K562 (cell line): ENCODE results near the gene MRPL44. TPM values are rescaled to one million over a fixed set of nuclear protein-coding genes. Genes with fewer than 3 reads are reported as not detected.

Experiments used
- ATAC-seq: fragments of 200-7000 bp; cut with Tn5 transposase; 3 replicates; pipeline ENCODE4 v1.9.1; 2020; ENCODE audit warnings: moderate library complexity
- BruUV-seq: library from RNA; stranded (reverse); fragments of 400-500 nt; replicated peaks from 2 replicates; lab custom pipeline; 2021; lab: Mats Ljungman, UMichigan
- CTCF ChIA-PET: fragments of 300-600 bp; formaldehyde crosslinking; extraction: SDS; loops from one replicate; lab custom pipeline; 2021; ENCODE audit warnings: low intra/inter-chr PET ratio; lab: Yijun Ruan, JAX
- POLR2A ChIA-PET: fragments of 300-600, 350-650 bp; sonication (Branson Sonifier 250); formaldehyde crosslinking; extraction: SDS; loops from one replicate; lab custom pipeline; 2021; ENCODE audit warnings: antibody characterized with exemption, inconsistent platforms; lab: Yijun Ruan, JAX
- DNase-seq, 4 experiments: peaks; one replicate each; pipeline versions ENCODE4 v3.0.0 to v3.0.0-alpha.2; 2011 to 2018; ENCODE audit warnings: low spot score in 3 of 4, mixed read lengths in 3 of 4; ENCODE audit errors: extremely low read depth in 1 of 4
- FAIRE-seq: peaks from 2 replicates; lab custom pipeline; 2011; peaks lifted over from hg19 to GRCh38; lab: Jason Lieb, UNC
- H2AFZ ChIP-seq: 2 replicates; pipeline ENCODE4 v1.6.0; 2011; ENCODE audit warnings: low read depth, low read length, control low read depth, inconsistent platforms
- H3K27ac ChIP-seq: fragments of 200-600 bp; 3 replicates; pipeline ENCODE4 v1.8.0; 2011; ENCODE audit warnings: low read depth, mild to moderate bottlenecking, control low read depth, inconsistent platforms, low read length, moderate library complexity, mixed read lengths; ENCODE audit errors: extremely low read depth
- H3K27me3 ChIP-seq, 2 experiments: fragments of 300-600 bp in 1 of 2; 2 replicates in 1 of 2; 3 replicates in 1 of 2; pipeline versions ENCODE4 v1.6.0 to v1.8.0; 2011; ENCODE audit warnings: inconsistent platforms in 2 of 2, low read length in 2 of 2, mild to moderate bottlenecking in 1 of 2, mixed read lengths in 1 of 2, moderate library complexity in 1 of 2; ENCODE audit not compliant: control insufficient read depth in 2 of 2, insufficient read depth in 2 of 2
- H3K36me3 ChIP-seq: fragments of 300-600 bp; 3 replicates; pipeline ENCODE4 v1.8.0; 2011; ENCODE audit warnings: mild to moderate bottlenecking, low read length, inconsistent platforms; ENCODE audit not compliant: control insufficient read depth, insufficient read depth
- H3K4me1 ChIP-seq, 2 experiments: fragments of 200-600 bp in 1 of 2; replicated peaks in 1 of 2; 2 replicates in 1 of 2; 3 replicates in 1 of 2; pipeline versions ENCODE4 v1.5.1 to v1.8.0; 2011; ENCODE audit warnings: inconsistent platforms in 2 of 2, low read length in 2 of 2, mild to moderate bottlenecking in 1 of 2, mixed read lengths in 1 of 2, moderate library complexity in 1 of 2; ENCODE audit not compliant: control insufficient read depth in 2 of 2, insufficient read depth in 2 of 2
- H3K4me2 ChIP-seq: 2 replicates; pipeline ENCODE4 v1.6.1; 2011; ENCODE audit warnings: low read length, control low read depth, inconsistent platforms, mixed read lengths; ENCODE audit not compliant: insufficient read depth
- H3K4me3 ChIP-seq: fragments of 200-600 bp; sonication (generic), shearing (Covaris generic); 2 replicates; pipeline ENCODE4 v1.5.1; 2016; ENCODE audit warnings: control low read depth, inconsistent platforms
- H3K79me2 ChIP-seq: fragments of 200-600 bp; 3 replicates; pipeline ENCODE4 v1.8.0; 2011; ENCODE audit warnings: low read length, inconsistent platforms; ENCODE audit not compliant: control insufficient read depth, insufficient read depth
- H3K9ac ChIP-seq, 2 experiments: 2 replicates each; pipeline versions ENCODE4 v1.6.0 to v1.6.1; 2011; ENCODE audit warnings: low read depth in 2 of 2, low read length in 2 of 2, control low read depth in 1 of 2, inconsistent platforms in 1 of 2, mild to moderate bottlenecking in 1 of 2, mixed read lengths in 1 of 2; ENCODE audit not compliant: insufficient read depth in 1 of 2
- H3K9me1 ChIP-seq: one replicate; pipeline ENCODE4 v1.6.0; 2011; ENCODE audit warnings: inconsistent platforms, mild to moderate bottlenecking, low read length, moderate library complexity; ENCODE audit not compliant: control insufficient read depth, insufficient read depth
- H3K9me3 ChIP-seq: replicated peaks from 2 replicates; pipeline ENCODE4 v1.5.1; 2011; ENCODE audit warnings: low read depth, low read length, inconsistent platforms; ENCODE audit not compliant: control insufficient read depth, insufficient read depth
- H4K20me1 ChIP-seq: replicated peaks from 2 replicates; pipeline ENCODE4 v1.6.1; 2011; ENCODE audit warnings: low read length, inconsistent platforms, mixed read lengths; ENCODE audit not compliant: control insufficient read depth, insufficient read depth
- COPS2 ChIP-seq: fragments of 450-650 bp; conservative IDR thresholded peaks from 2 replicates; pipeline ENCODE4 v1.6.1; 2016; ENCODE audit warnings: mild to moderate bottlenecking, moderate library complexity
- MAFG ChIP-seq: fragments of 450-650 bp; conservative IDR thresholded peaks from 2 replicates; pipeline ENCODE4 v1.6.1; 2016; ENCODE audit warnings: missing genetic modification characterization, missing compliant biosample characterization
- MBD2 ChIP-seq: sonication (generic); IDR thresholded peaks from 2 replicates; pipeline ENCODE4 v1.6.1; 2016; ENCODE audit warnings: low read depth, borderline replicate concordance
- NFE2 ChIP-seq: IDR thresholded peaks from 2 replicates; pipeline ENCODE4 v1.6.1; 2014; ENCODE audit warnings: antibody characterized with exemption, low read depth
- PCBP2 ChIP-seq: fragments of 200-400 bp; formaldehyde crosslinking; IDR thresholded peaks from 2 replicates; pipeline ENCODE4 v1.6.1; 2018; ENCODE audit warnings: low read length, low read depth, mild to moderate bottlenecking, moderate library complexity; ENCODE audit not compliant: poor library complexity, severe bottlenecking
- PHB2 ChIP-seq: fragments of 450-650 bp; IDR thresholded peaks from 2 replicates; pipeline ENCODE4 v1.6.1; 2017; ENCODE audit warnings: low read depth
- RBM15 ChIP-seq: fragments of 200-400 bp; formaldehyde crosslinking; IDR thresholded peaks from 2 replicates; pipeline ENCODE4 v1.6.1; 2018; ENCODE audit warnings: mild to moderate bottlenecking, low read length, moderate library complexity; ENCODE audit not compliant: insufficient read depth
- SRSF3 ChIP-seq: fragments of 200-400 bp; formaldehyde crosslinking; IDR thresholded peaks from 2 replicates; pipeline ENCODE4 v1.6.1; 2016; ENCODE audit warnings: mild to moderate bottlenecking, low read length, moderate library complexity; ENCODE audit not compliant: insufficient read depth
- WGBS: fragments of 100-300 bp; shearing (Covaris generic); methylation state at CpG from one replicate; pipeline ENCODE4 v1.1.6; 2016; ENCODE audit warnings: low coverage, mixed read lengths; ENCODE audit not compliant: insufficient coverage; ENCODE audit errors: missing lambda C conversion rate; 5-methylcytosine and 5-hydroxymethylcytosine counted together
- in situ Hi-C: fragments of 300-500 bp; cut with MboI; formaldehyde crosslinking; loops from 4 replicates; pipeline ENCODE4 v1.15.0; 2018; ENCODE audit warnings: inconsistent platforms, mixed read lengths
- intact Hi-C: fragments of 100-400 bp; cut with micrococcal nuclease; formaldehyde crosslinking; loops from 2 replicates; pipeline ENCODE4 v1.14.2; 2022
- polyA plus RNA-seq, 8 experiments: library from polyadenylated mRNA; depleted of rRNA in 4 of 8; stranded (reverse) in 5 of 8; unstranded in 3 of 8; fragments of >200 nt; fragmentation: Nextera tagmentation in 2 of 8; fragmentation: Illumina TruSeq in 1 of 8; extraction: Ambion mirVana in 2 of 8; extraction: Trizol in 1 of 8; gene quantifications; 2 replicates each; pipeline versions ENCODE4 v1.2.1 to v1.2.3, GENCODE V29; 2011 to 2014; ENCODE audit warnings: inconsistent platforms in 1 of 8, missing spikeins in 1 of 8
- total RNA-seq, 7 experiments: library from RNA; depleted of rRNA in 6 of 7; stranded (reverse); fragments of >200 nt in 6 of 7; fragmentation: Illumina TruSeq in 2 of 7; extraction: Trizol in 2 of 7; gene quantifications; 2 replicates each; pipeline versions ENCODE4 v1.2.1 to v1.2.3, GENCODE V29; 2011 to 2021; ENCODE audit warnings: low replicate concordance in 1 of 7

MRPL44 gene
- total and polyA plus RNA-seq, 9 of the 15 experiments (the other 6 are each of a cell fraction or from before 2014, with no cell fraction given), result 10.4 to 26.0 (median 20.2) TPM

DNA sequence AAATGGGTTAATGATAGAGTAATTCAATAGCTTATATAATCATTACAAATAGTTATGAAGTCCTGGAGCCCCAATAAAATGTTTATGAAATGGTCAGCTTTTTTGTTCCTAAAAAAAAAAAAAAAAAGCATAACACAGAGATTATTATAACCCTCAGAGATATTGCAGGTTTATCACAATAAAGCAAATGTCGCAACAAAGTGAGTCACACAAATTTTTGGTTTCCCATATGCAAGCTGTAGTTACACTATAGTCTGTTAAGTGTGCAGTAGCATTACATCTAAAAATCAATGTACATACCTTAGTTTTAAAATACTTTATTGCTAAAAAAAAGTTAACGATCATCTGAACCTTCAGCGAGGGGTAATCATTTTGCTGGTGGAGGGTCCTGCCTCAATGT, 32.2 kb upstream of the MRPL44 start (continued):
- TF ChIP-seq MBD2 (no peak), RBM15 (no peak), SRSF3 (no peak)

DNA sequence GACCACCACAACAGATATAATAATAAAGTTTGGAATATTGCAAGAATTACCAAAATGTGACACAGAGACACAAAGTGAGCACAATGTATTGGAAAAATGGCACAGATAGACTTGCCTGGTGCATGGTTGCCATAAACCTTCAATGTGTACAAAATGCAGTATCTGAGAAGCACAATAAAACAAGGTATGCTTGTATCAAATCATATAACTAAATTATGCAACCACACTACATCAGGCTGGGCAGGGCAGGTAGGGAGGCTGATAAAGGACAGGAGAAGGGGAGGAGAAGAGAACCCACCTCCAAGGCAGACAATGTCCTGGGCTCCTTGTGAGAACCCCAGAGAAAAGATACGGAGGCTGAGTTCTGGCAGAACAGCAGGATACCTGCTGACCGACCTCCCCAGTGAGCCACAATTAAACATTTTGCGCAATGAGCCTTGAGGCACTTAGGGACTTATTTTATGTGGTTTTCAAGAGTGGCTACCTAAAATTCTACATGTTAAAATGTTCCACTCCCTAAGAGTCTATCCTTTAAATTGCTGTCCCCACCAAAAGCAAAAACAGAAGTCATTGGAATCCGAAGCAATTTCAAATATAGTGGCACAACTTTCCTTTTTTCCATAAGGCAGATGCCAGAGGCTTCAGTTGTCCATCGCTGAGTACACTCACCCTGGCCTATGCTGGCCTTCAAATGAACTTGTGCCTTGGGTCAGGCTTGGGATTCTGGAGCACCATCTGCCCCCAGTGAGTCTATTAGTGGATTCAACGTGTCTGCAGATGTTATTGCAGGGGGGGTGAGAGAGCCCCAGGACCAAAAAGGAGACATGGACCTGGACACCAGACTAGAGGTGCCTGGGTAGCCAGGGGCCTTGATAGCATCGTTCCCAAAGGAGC, 28.9 kb upstream of the MRPL44 start:
- Histone ChIP-seq H3K9me3 (0 out of 2 replicates have a peak, but pooled peaks cover 2% of the 10 kb centered on the region), H3K27me3 (no peaks in the 10 kb centered on the region), H3K27ac (no peak overlapping the region), H3K79me2 (no peaks in the 10 kb centered on the region; the same call in 2 of the 3 replicates), H3K36me3 (no peaks in the 10 kb centered on the region), H4K20me1 (no peaks in the 10 kb centered on the region), H3K4me3 (no peak overlapping the region), H3K4me1 (peaks cover 0 to 4% of the 10 kb centered on the region in 2 experiments; a peak in 3 of 5 replicates), H3K4me2 (no peak overlapping the region), H2AFZ (no peak overlapping the region), H3K9ac (no peak overlapping the region), H3K9me1 (no peaks in the 10 kb centered on the region)
- POLR2A ChIA-PET, result interaction anchor here (0.6 kb wide), 1 partner anchor 39 kb away, joined by 3 read pairs; no protein-coding TSS in a partner anchor
- ATAC-seq (no peak), FAIRE-seq (no peak), DNase-seq (no peak)
- intact Hi-C loops, result no loop called here
- BruUV-seq, result no TSS peak
- CTCF ChIA-PET, result no interaction called here
- WGBS, result 60% methylated on average over 7 of the region's 7 CpGs
- TF ChIP-seq COPS2 (no peak), MAFG (tag) (no peak), PCBP2 (no peak), NFE2 (no peak), PHB2 (no peak)
- in situ Hi-C loops, result no loop called here
